CD4-positive, alpha-beta T cell treated with Interleukin-17A for 1 hour (primary cell): Measurements from ENCODE around the gene CLDN2.
A peak's percentile ranks its signal among the peaks of the same experiment; 100 is the strongest.

Experiments used
- DNase-seq: peaks from one replicate; pipeline ENCODE4 v3.0.0-alpha.2; 2020

The CLDN2 gene

GRCh38 chrX:106927023-106927422, 6.8 kb downstream of the CLDN2 start:
- no peak for DNase-seq

DNA sequence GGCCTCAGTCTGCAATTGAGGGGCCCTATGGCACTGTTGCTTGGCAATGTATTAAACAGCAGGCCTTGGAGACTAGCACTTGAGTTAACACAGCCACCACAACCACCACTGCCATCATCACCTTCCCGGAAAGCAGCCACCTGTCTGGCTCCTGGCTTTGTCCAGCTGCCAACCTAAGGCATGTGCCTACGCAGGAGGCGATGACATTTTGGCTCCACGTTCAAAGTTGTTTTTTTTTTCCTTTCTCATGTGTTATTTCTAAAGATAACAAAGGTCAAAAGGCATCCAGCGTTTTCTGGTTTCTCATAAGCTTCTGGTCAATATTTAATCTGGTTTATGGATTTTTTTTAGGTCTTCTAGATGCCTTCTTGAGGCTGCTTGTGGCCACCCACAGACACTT, 7.5 kb downstream of the CLDN2 start:
- DNase-seq = no peak

GRCh38 chrX:106928227-106928626, 8.0 kb downstream of the CLDN2 start:
- no peak for DNase-seq

GRCh38 chrX:106931831-106932491, 11.8 kb downstream of the CLDN2 start:
- DNase-seq = no peak

DNA sequence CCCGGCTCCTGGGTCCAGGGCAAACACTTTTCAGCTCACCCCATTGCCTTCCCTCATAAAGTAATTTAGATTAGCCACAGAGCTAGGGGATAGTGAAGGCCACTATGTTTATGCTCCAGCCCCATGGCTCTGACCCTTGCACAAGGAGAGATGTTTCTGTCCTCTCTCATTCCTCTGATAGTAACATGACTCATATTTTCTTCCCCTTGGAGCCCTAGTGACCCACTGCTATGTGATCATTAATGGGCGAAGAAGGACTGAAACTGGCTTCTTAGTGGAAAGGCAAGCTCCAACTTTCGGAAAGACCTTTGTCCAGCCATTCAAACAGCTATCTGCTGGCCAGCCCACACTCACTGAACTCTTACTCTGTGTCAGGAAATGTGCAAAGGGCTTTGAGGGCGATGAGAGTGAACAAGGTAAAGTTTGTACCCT, 12.3 kb downstream of the CLDN2 start:
- DNase-seq = no peak

- DNase-seq = no peak
These were observed 12.8 kb downstream of the CLDN2 start for GRCh38 chrX:106932960-106933537.

- DNase-seq = no peak
These were observed 13.3 kb downstream of the CLDN2 start for GRCh38 chrX:106933538-106933961.

GRCh38 chrX:106935175-106935574, 15.0 kb downstream of the CLDN2 start:
- DNase-seq = no peak

DNA sequence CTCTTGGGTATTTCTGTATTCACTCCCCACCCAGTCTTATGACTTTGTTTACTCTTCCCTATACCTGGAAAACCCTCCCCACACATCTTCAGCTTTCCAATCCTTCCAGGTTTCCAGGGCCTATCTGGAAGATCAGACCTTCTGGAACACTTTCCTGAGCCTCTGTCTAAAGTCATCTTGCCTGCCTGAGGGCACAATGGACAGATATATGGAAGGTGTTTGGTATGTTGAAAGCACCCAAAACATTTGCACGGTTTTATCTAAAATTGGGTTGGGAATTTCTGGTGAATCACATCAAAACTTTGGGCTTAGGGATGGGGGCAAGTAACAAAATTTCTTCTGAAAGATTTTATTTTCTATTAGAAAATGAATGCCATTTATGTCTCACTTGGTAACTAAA, 16.0 kb downstream of the CLDN2 start:
- no peak for DNase-seq

GRCh38 chrX:106939566-106939965, 19.4 kb downstream of the CLDN2 start:
- DNase-seq = no peak

GRCh38 chrX:106940068-106940467, 19.9 kb downstream of the CLDN2 start:
- no peak for DNase-seq

DNA sequence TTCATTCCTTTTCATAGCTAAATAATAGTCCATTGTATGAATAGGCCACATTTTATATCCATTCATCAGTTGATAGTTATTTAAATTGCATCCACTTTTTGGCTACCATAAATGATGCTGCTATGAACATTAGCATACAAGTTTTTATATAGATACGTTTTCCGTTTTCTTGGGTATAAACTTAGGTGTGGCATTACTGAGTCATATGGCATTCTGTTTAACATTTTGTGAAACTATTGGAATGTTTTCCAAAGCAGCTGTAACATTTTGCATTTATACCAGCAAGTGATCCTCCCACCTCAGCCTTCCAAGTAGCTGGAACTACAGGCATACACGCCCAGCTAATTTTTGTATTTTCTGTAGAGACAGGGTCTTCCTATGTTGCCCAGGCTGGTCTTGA, 26.3 kb downstream of the CLDN2 start:
- no peak for DNase-seq

DNA sequence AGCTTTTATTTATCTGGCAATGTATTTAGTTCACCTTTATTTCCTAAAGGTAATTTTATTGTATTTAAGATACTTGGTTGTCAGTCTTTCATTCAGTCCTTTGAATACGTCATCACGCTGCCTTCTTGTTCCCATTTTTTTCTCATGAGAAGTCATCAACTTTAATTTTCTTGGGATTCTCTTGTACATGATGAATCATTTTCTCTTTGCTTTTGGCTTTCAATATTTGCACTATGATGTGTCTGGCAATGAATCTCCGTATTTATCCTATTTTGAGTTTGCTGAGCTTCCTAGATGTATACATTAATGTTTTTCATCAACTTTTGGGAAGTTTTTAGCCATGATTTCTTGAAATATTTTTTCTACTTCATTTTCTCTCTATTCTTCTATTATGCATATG, 28.4 kb downstream of the CLDN2 start:
- DNase-seq = no peak

DNA sequence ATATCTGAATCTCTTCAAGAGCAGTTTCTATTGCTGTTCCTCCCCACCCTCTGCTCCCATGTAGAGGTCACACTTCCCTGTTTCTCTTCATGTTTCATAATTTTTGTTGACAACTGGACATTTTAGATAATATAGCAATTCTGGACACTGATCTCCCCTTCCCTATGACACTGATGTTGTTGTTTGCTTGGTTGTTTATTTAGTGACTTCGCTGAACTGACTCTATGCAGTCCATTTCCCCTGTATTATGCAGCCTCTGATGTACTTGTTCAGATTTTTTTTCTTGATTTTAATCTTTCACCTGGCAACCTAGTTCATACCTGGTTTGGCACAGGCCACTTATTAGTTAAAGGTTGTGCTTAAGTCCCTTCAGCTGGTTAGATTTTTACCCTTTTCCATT, 29.2 kb downstream of the CLDN2 start:
- no peak for DNase-seq

GRCh38 chrX:106950381-106950780, 30.2 kb downstream of the CLDN2 start:
- no peak for DNase-seq

DNA sequence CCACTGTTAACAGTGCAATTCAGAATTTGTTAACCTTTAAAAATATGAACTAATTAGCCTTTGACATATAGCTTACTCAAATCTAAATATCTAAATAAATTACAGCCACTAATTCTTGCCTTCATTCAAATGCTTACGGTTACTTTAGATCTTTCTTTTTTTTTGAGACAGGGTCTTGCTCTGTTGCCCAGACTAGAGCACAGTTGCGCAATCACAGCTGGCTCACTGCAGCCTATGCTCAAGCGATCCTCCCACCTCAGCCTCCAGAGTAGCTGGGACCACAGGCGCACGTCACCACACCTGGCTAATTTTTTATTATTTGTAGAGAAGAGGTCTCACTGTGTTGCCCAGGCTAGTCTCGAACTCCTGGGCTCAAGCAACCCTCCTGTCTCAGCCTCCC, 31.0 kb downstream of the CLDN2 start:
- no peak for DNase-seq

- DNase-seq = no peak
These were observed 31.9 kb downstream of the CLDN2 start for GRCh38 chrX:106952089-106952488.

DNA sequence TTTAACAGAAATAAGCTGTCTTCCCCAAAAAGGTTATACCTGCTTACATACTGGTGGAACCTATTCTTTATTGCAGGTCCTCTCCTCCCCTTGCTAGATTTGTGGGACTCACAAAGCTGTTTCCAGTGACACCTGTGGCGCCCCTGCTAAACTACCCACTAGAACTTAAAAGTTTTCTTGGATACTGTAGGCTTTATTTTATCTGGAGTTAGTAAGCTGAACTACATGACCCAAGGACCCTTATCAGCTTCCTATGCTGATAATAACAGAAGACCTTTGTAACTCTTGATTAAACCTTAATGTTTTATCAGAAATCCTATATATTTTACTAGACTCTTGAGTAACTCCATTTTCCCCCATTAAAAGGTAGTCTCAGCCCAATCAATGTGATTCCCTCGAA, 32.3 kb downstream of the CLDN2 start:
- DNase-seq = no peak

DNA sequence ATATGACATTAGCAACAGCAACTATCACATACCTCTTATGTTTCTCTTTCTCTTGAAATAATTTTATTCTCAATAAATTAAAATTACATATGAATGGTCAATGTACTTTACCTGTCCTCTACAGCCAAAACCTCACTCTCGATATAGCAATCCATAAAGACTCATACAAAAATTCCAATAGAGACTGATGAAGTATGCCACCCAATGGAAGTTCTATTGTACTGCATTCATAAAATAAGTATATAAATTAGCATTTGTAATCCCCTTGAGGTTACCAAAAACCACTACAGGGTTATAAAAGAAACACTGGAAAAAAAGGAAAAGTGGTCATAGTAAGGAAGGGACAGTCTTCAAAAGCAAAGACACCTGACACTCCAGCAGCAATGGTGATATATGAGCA, 32.8 kb downstream of the CLDN2 start:
- DNase-seq = peak; percentile 16

DNA sequence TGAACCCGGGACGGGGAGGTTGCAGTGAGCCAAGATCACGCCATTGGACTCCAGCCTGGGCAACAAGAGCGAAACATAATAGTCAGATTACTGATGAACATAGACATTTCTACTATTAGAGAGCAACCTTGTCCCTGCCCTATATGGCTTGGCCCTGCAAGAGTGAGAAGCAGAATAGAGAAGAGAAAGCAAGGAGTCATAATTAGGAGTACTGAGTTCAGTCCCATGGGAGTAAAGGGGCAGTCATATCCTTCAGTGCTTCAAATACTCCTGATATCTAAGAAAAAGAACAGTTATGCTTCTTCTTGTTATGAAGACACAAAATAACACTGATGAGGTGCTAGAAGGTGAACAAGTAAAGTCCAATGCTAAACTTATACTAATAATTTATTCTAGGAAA, 33.8 kb downstream of the CLDN2 start:
- DNase-seq = no peak

GRCh38 chrX:106955004-106955772, 35.0 kb downstream of the CLDN2 start:
- no peak for DNase-seq

GRCh38 chrX:106957856-106958255, 37.7 kb downstream of the CLDN2 start:
- no peak for DNase-seq

DNA sequence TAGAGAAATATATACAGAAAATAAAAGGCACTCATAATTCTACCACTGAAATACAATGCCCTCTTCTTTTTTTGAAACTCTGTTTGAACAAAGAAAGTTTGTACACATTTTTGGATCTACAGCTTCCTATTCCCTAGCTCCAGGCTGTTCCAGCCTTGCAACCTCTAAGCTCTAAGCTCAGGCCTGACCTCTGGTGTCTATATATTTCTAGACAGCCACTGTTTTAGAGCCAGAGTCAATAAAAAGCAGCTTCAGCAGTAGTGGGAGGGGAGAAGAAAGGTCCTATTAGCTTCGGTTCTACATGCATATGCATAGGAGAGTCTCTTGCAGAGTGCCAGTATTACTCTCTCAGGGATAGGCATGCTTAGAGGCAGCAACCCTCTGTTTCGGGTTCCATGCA, 39.7 kb downstream of the CLDN2 start:
- DNase-seq = no peak

GRCh38 chrX:106963111-106963510, 42.9 kb downstream of the CLDN2 start:
- DNase-seq = no peak
